ENCODE data around the gene CISD3.
A peak's percentile ranks its signal among the peaks of the same experiment; 100 is the strongest.

The CISD3 gene

DNA sequence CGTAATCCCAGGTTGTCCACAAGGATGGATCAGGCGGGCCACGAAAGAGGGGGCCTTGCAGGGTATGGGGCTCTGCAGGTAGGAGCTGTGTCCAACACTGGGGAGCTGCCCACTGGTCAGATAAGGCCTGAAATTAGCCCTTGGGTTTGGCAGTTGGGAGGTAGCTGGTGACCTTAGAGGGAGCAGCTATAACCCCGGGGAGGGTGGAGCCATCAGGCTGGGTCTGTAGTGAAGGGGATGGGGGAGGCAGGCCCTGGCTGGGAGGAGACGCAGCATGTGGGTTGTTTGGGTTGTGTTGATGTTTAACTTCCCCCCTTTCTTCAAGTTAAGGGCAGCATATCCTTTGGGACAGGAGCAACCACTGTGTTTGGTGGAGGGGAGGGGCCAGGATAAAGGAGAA, 19.2 kb upstream of the CISD3 start:
- H3K9me3 ChIP-seq (ENCODE audit: insufficient read depth, low read depth, low read length): no peaks in the 10 kb centered on the region
- H3K9me2 ChIP-seq (replicated peaks; ENCODE audit: low read depth, low read length): no peaks in the 10 kb centered on the region
- H3K27me3 ChIP-seq (ENCODE audit: insufficient read depth, low read length, poor library complexity, severe bottlenecking): no peaks in the 10 kb centered on the region
- H3F3A ChIP-seq (ENCODE audit: low read depth): no peaks in the 10 kb centered on the region
- no peak for TF ChIP-seq EZH2phosphoT487 (IDR thresholded peaks at IDR 0.05; ENCODE audit: borderline replicate concordance)
- no peak for TF ChIP-seq CTCF (conservative IDR thresholded peaks at IDR 0.05; ENCODE audit: low read length)
- no peak overlapping the region for H3K4me3 ChIP-seq (ENCODE audit: low read length, poor library complexity, severe bottlenecking)
- H3K4me2 ChIP-seq (ENCODE audit: low read depth, low read length, poor library complexity, severe bottlenecking): peak overlapping the region; percentile 13
- H2AFZ ChIP-seq (ENCODE audit: low read length): no peak overlapping the region
- H3K36me3 ChIP-seq (ENCODE audit: insufficient read depth, low read length): peaks cover 44% of the 10 kb centered on the region; the same call in 1 of the 2 replicates
- H4K20me1 ChIP-seq (ENCODE audit: insufficient read depth, low read length, poor library complexity, severe bottlenecking): peaks cover 45% of the 10 kb centered on the region
- no peak overlapping the region for H3K9ac ChIP-seq (ENCODE audit: low read depth, low read length, poor library complexity, severe bottlenecking)
- H3K4me1 ChIP-seq (ENCODE audit: insufficient read depth, low read length, poor library complexity, severe bottlenecking): peaks cover 43% of the 10 kb centered on the region
- H3K79me2 ChIP-seq (ENCODE audit: insufficient read depth, low read length): peaks cover 48% of the 10 kb centered on the region

GRCh38 chr17:38711792-38712571, 18.2 kb upstream of the CISD3 start:
- TF ChIP-seq CTCF (conservative IDR thresholded peaks at IDR 0.05; ENCODE audit: low read length) (no peak), EZH2phosphoT487 (IDR thresholded peaks at IDR 0.05; ENCODE audit: borderline replicate concordance) (no peak)
- Histone ChIP-seq H3K9me2 (replicated peaks; ENCODE audit: low read depth, low read length) (no peaks in the 10 kb centered on the region), H3K4me2 (ENCODE audit: low read depth, low read length, poor library complexity, severe bottlenecking) (peak overlapping the region; percentile 28), H3K9me3 (ENCODE audit: insufficient read depth, low read depth, low read length) (no peaks in the 10 kb centered on the region), H3F3A (ENCODE audit: low read depth) (no peaks in the 10 kb centered on the region), H3K36me3 (ENCODE audit: insufficient read depth, low read length) (peaks cover 44% of the 10 kb centered on the region; the same call in 1 of the 2 replicates), H3K9ac (ENCODE audit: low read depth, low read length, poor library complexity, severe bottlenecking) (no peak overlapping the region), H3K79me2 (ENCODE audit: insufficient read depth, low read length) (peaks cover 38% of the 10 kb centered on the region), H2AFZ (ENCODE audit: low read length) (no peak overlapping the region), H3K27me3 (ENCODE audit: insufficient read depth, low read length, poor library complexity, severe bottlenecking) (no peaks in the 10 kb centered on the region), H3K4me3 (ENCODE audit: low read length, poor library complexity, severe bottlenecking) (no peak overlapping the region), H3K4me1 (ENCODE audit: insufficient read depth, low read length, poor library complexity, severe bottlenecking) (peaks cover 37% of the 10 kb centered on the region), H4K20me1 (ENCODE audit: insufficient read depth, low read length, poor library complexity, severe bottlenecking) (peaks cover 35% of the 10 kb centered on the region)

- no peak for TF ChIP-seq EZH2phosphoT487 (IDR thresholded peaks at IDR 0.05; ENCODE audit: borderline replicate concordance)
- no peak for TF ChIP-seq CTCF (conservative IDR thresholded peaks at IDR 0.05; ENCODE audit: low read length)
- Histone ChIP-seq H3K36me3 (ENCODE audit: insufficient read depth, low read length) (peaks cover 48% of the 10 kb centered on the region; the same call in 1 of the 2 replicates), H3K9me2 (replicated peaks; ENCODE audit: low read depth, low read length) (no peaks in the 10 kb centered on the region), H4K20me1 (ENCODE audit: insufficient read depth, low read length, poor library complexity, severe bottlenecking) (peaks cover 29% of the 10 kb centered on the region), H3K9me3 (ENCODE audit: insufficient read depth, low read depth, low read length) (no peaks in the 10 kb centered on the region), H3K79me2 (ENCODE audit: insufficient read depth, low read length) (peaks cover 32% of the 10 kb centered on the region), H3K27me3 (ENCODE audit: insufficient read depth, low read length, poor library complexity, severe bottlenecking) (no peaks in the 10 kb centered on the region), H2AFZ (ENCODE audit: low read length) (no peak overlapping the region), H3K4me1 (ENCODE audit: insufficient read depth, low read length, poor library complexity, severe bottlenecking) (peaks cover 32% of the 10 kb centered on the region), H3K4me3 (ENCODE audit: low read length, poor library complexity, severe bottlenecking) (no peak overlapping the region), H3K4me2 (ENCODE audit: low read depth, low read length, poor library complexity, severe bottlenecking) (no peak overlapping the region), H3F3A (ENCODE audit: low read depth) (no peaks in the 10 kb centered on the region), H3K9ac (ENCODE audit: low read depth, low read length, poor library complexity, severe bottlenecking) (no peak overlapping the region)
These were observed 17.5 kb upstream of the CISD3 start for GRCh38 chr17:38712593-38712992.

All from Loucy (cell line).